HEK293T (cell line): Measurements from ENCODE around the gene HLCS.

Experiments
- CTCF ChIA-PET: fragments of 350-600 bp; formaldehyde crosslinking; extraction: SDS; loops from one replicate; lab custom pipeline; 2021; ENCODE audit warnings: antibody characterized with exemption, inconsistent platforms; lab: Yijun Ruan, JAX
- POLR2A ChIA-PET: fragments of 350-600 bp; formaldehyde crosslinking; extraction: SDS; loops from one replicate; lab custom pipeline; 2020; ENCODE audit warnings: antibody characterized with exemption, inconsistent platforms; lab: Yijun Ruan, JAX
- DNase-seq: peaks from one replicate; pipeline ENCODE4 v3.0.0; 2012; ENCODE audit warnings: mixed read lengths; ENCODE audit errors: extremely low spot score
- ARNT ChIP-seq: fragments of 450-650 bp; IDR thresholded peaks from 2 replicates; pipeline ENCODE4 v1.6.1; 2017; ENCODE audit warnings: mild to moderate bottlenecking
- BHLHE40 ChIP-seq: fragments of 450-650 bp; IDR thresholded peaks from 2 replicates; pipeline ENCODE4 v1.6.1; 2016; ENCODE audit warnings: mild to moderate bottlenecking, moderate library complexity, borderline replicate concordance
- CTBP1 ChIP-seq: fragments of 450-650 bp; IDR thresholded peaks from 2 replicates; pipeline ENCODE4 v1.6.1; 2016; ENCODE audit warnings: borderline replicate concordance
- ELF4 ChIP-seq: fragments of 450-650 bp; IDR thresholded peaks from 2 replicates; pipeline ENCODE4 v1.6.1; 2017; ENCODE audit warnings: antibody characterized with exemption
- FOXA1 ChIP-seq: fragments of 450-650 bp; IDR thresholded peaks from 2 replicates; pipeline ENCODE4 v1.6.1; 2016; ENCODE audit warnings: mild to moderate bottlenecking
- FOXK2 ChIP-seq: fragments of 450-650 bp; IDR thresholded peaks from 2 replicates; pipeline ENCODE4 v1.6.1; 2016; ENCODE audit warnings: mild to moderate bottlenecking
- FOXM1 ChIP-seq: fragments of 450-650 bp; IDR thresholded peaks from 2 replicates; pipeline ENCODE4 v1.6.1; 2017; ENCODE audit warnings: mild to moderate bottlenecking, borderline replicate concordance
- HDGF ChIP-seq: fragments of 450-650 bp; IDR thresholded peaks from 2 replicates; pipeline ENCODE4 v1.6.1; 2017; ENCODE audit warnings: antibody characterized with exemption, borderline replicate concordance
- L3MBTL2 ChIP-seq: fragments of 450-650 bp; conservative IDR thresholded peaks from 2 replicates; pipeline ENCODE4 v1.6.1; 2016; ENCODE audit warnings: mild to moderate bottlenecking
- LEF1 ChIP-seq: fragments of 450-650 bp; IDR thresholded peaks from 2 replicates; pipeline ENCODE4 v1.6.1; 2017; ENCODE audit warnings: mild to moderate bottlenecking, borderline replicate concordance
- NFRKB ChIP-seq: fragments of 450-650 bp; IDR thresholded peaks from 2 replicates; pipeline ENCODE4 v1.6.1; 2016; ENCODE audit warnings: mild to moderate bottlenecking, moderate library complexity
- PKNOX1 ChIP-seq: fragments of 450-650 bp; IDR thresholded peaks from 2 replicates; pipeline ENCODE4 v1.6.1; 2016
- SP1 ChIP-seq: fragments of 450-650 bp; IDR thresholded peaks from 2 replicates; pipeline ENCODE4 v1.6.1; 2017
- SUZ12 ChIP-seq: fragments of 450-650 bp; IDR thresholded peaks from 2 replicates; pipeline ENCODE4 v1.6.1; 2016; ENCODE audit warnings: mild to moderate bottlenecking
- TARDBP ChIP-seq: fragments of 450-650 bp; IDR thresholded peaks from 2 replicates; pipeline ENCODE4 v1.6.1; 2016
- ZNF384 ChIP-seq: fragments of 450-650 bp; IDR thresholded peaks from 2 replicates; pipeline ENCODE4 v1.6.1; 2016

Gene HLCS

GRCh38 chr21:36707763-36708285, 258.6 kb downstream of the HLCS start:
- no peak for DNase-seq
- CTCF ChIA-PET, result no interaction called here
- POLR2A ChIA-PET, result no interaction called here
- TF ChIP-seq NFRKB (no peak), SP1 (no peak), HDGF (no peak), ZNF384 (no peak), SUZ12 (no peak), TARDBP (no peak), L3MBTL2 (no peak), FOXK2 (no peak), ARNT (no peak), PKNOX1 (no peak), LEF1 (no peak), BHLHE40 (no peak), FOXA1 (no peak), CTBP1 (no peak), ELF4 (no peak)

- DNase-seq, result no peak
- POLR2A ChIA-PET, result no interaction called here
- CTCF ChIA-PET, result interaction anchor here (0.6 kb wide), 1 partner anchor 78 kb away, joined by 3 read pairs; no protein-coding TSS in a partner anchor
- TF ChIP-seq TARDBP (no peak), L3MBTL2 (no peak), FOXM1 (no peak), HDGF (no peak)
These were observed 259.3 kb downstream of the HLCS start for GRCh38 chr21:36706951-36707762.

GRCh38 chr21:36706482-36706852, 260.0 kb downstream of the HLCS start:
- no peak for TF ChIP-seq SUZ12
- TF ChIP-seq ELF4, result no peak
- TF ChIP-seq PKNOX1, result no peak
- no peak for TF ChIP-seq FOXK2
- no peak for TF ChIP-seq L3MBTL2
- ChIA-PET CTCF (no interaction called here), POLR2A (no interaction called here)
- no peak for DNase-seq

DNA sequence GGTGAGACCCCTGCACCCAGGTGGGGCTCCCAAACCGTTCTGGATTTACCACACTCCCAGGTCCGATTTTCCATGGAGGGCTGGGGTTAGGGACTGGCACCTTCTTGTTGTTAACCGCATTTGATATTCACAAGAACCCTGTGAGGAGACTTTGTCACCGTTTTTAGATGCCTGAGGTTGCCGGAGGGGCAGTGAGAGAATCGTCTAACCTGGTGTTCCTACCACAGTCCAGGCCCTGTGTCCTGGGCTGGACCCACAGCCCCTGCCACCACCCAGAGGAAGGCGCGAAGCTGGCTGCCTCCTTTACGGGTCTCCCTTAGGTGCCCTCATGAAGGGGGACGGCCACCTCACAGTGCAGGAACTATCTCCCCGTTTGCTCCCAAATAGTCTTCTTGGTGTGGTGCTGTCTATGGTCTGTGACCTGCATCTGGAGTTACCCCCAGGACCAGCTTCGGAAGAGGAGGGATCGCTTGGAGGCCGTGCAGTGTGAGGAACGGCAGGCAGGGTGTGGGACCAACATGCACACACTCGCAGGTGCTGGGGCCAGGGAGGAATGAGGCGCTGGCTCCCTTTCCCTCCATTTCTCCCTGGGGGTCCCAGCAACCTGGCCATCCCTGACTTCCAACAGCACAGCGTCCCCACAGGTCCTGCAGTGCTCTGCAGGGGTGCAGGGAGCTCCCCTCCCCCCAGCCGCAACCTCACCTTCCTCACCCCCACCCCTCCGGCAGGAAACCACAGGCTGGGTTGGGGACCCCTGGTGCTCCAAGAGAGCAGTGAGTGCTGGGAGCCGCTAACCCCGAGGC, 260.6 kb downstream of the HLCS start:
- TF ChIP-seq FOXA1 (no peak), CTBP1 (no peak), ARNT (no peak), SUZ12 (no peak), PKNOX1 (no peak), HDGF (no peak), ZNF384 (no peak), FOXK2 (no peak), FOXM1 (no peak), BHLHE40 (no peak), L3MBTL2 (no peak), NFRKB (no peak), TARDBP (no peak), ELF4 (no peak), LEF1 (no peak), SP1 (no peak)
- ChIA-PET POLR2A (no interaction called here), CTCF (no interaction called here)
- DNase-seq, result no peak

DNA sequence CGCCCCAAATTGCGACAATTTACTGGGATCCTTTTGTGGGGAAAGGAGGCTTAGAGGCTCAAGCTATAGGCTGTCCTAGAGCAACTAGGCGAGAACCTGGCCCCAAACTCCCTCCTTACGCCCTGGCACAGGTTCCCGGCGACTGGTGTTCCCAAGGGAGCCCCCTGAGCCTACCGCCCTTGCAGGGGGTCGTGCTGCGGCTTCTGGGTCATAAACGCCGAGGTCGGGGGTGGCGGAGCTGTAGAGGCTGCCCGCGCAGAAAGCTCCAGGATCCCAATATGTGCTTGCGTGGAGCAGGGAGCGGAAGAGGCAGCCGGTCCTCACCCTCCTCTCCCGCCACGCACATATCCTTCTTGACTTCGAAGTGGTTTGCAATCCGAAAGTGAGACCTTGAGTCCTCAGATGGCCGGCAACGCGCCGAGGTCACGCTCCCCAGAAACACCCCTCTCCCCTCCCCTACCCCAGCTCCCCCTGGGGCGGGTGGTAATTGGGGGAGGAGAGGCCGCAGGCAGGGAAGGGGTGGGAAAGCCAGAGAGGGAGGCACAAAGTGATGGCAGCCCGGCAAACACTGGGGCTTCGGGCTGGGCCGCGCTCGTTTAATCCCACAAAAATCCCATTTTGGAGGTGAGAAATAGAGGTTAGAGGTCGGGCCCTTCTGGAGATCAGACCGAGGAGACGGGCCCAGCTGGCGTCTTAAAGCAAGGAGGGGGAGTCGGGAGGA, 261.4 kb downstream of the HLCS start:
- CTCF ChIA-PET, result interaction anchor here (0.8 kb wide), 1 partner anchor 74 kb away, joined by 3 read pairs; no protein-coding TSS in a partner anchor
- DNase-seq, result no peak
- no peak for TF ChIP-seq ELF4
- no peak for TF ChIP-seq ARNT
- TF ChIP-seq FOXK2, result no peak
- no peak for TF ChIP-seq CTBP1
- TF ChIP-seq FOXM1, result no peak
- no peak for TF ChIP-seq NFRKB
- TF ChIP-seq HDGF, result no peak
- TF ChIP-seq ZNF384, result no peak
- TF ChIP-seq SP1, result no peak
- no peak for TF ChIP-seq PKNOX1
- no peak for TF ChIP-seq TARDBP
- TF ChIP-seq BHLHE40, result no peak
- no peak for TF ChIP-seq SUZ12
- no peak for TF ChIP-seq FOXA1
- no peak for TF ChIP-seq L3MBTL2
- TF ChIP-seq LEF1, result no peak
- POLR2A ChIA-PET, result no interaction called here
